LNCAP (cell line): ENCODE results near the gene RNF144A.

Experiments
- CTCF ChIP-seq: fragments of 450-650 bp; IDR thresholded peaks from 2 replicates; pipeline ENCODE4 v1.5.1; 2017; ENCODE audit warnings: mild to moderate bottlenecking

The RNF144A gene

DNA sequence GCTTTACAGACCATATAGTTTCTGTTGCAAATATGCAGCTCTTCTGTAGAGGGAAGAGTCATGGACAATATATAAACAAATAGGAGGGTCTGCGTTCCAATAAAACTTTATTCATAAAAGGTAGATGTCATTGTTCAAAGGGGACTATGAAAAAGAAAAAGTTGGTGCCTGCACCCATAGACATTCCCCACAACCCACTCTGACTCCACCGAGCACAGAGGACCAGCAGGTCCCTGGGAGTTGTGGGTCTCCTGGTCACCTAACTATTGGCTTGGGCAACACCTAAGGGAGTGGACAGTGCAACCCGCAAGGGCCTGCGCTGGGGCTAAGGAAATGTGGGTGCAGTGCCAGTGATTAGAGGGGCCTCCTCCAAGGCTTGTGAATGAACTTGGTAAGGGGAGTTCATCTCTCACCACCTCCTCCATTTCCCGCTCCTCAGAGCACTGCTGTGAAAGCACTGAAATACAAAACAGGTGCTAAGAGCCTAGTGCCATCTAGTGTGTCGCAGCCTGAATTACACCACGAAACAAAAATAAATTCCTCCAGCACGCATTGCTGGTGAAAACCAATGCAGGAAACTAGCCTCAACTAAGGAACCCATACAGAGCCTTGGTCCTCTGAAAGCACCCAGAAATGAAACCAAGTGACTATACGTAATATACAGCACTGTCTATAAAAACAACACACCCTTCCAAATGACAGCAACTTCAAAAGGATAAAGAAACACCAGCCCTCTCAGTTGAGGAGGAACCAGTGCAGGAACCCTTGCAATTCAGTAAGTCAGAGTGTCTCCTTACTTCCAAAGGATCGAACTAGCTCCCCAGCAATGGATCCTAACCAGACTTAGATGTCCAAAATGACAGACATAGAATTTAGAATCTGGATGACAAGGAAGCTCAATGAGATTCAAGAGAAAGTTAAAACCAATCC lies 166.6 kb downstream of the RNF144A start:
- TF ChIP-seq CTCF: peak; percentile 66

GRCh38 chr2:7084601-7085000 lies 167.4 kb downstream of the RNF144A start:
- no peak for TF ChIP-seq CTCF

- no peak for TF ChIP-seq CTCF
Measured at GRCh38 chr2:7089284-7089683, 172.1 kb downstream of the RNF144A start.

DNA sequence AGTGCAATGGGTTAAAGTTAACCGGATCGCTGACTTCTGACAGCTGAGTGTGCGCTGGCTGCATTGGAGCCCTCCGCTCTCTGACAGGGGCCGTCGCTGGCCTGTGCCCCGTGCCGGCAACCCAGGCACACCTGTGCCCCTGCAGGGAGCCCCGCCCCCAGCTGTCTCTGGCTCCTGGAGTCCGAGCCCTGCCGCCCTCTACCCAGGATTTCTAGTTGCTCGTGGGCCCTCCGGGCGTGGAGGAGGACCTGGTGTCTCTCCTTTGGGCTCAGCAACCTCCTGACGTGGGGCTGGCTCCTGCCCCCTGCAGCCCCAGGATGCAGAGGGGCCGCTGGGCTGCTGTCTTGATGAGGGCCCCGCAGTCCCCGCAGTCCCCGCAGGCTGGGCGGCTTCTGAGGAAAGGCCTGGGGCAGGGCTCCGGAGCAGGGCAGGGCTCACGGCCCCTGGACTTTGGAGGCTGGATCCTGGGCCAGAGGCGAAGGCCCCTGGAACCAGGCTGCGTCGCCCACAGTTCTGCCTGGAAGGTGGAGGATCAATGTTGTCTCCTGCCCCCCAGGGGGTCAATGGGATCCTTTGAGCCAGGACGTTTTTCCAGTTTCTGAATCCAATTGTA lies 172.8 kb downstream of the RNF144A start:
- no peak for TF ChIP-seq CTCF

- TF ChIP-seq CTCF: no peak
Measured at GRCh38 chr2:7093376-7093775, 176.2 kb downstream of the RNF144A start.
